GM19397 (cell line): ENCODE data around the gene MARK2.

Source experiments
- ATAC-seq: cut with Tn5 transposase; IDR thresholded peaks from one replicate; pipeline ENCODE4 v1.9.1; 2021; ENCODE audit warnings: mild to moderate bottlenecking, moderate library complexity; ENCODE audit not compliant: unreplicated experiment

The MARK2 gene

GRCh38 chr11:63829823-63830489, 9.0 kb upstream of the MARK2 start:
- no peak for ATAC-seq

DNA sequence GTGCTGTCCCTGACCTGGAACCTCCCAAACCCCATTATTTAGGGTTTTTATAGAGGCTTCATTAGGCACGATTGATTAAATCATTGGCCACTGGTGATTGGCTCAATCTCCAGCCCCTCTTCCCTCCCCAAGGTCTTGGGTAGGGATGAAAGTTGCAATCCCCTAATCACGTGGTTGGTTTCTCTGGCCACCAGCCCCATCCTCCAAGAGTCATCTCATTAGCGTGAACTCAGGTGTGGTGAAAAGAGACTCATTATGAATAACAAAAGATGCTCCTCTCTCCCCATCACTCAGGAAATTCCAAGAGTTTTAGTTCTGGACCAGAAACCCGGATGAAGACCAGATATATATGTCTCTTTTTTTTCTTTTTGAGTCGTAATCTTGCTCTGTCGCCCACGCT, 7.6 kb upstream of the MARK2 start:
- ATAC-seq = no peak

GRCh38 chr11:63832336-63832735, 6.6 kb upstream of the MARK2 start:
- ATAC-seq = no peak

DNA sequence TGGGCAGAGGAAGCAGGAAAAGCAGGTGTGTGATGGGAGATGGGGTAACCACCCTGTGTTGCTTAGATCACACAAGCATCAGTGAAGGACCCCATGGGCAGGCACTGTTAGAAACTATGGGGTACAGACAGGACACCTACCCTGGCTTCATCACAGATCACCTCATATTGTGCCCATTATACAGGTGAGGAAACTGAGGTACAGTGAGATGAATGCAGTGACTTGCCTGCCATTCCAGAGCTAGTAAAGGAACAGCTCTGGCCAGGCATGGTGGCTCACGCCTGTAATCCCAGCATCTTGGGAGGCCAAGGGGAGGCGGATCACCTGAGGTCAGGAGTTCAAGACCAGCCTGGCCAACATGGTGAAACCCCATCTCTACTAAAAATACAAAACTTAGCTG, 5.9 kb upstream of the MARK2 start:
- ATAC-seq = no peak

DNA sequence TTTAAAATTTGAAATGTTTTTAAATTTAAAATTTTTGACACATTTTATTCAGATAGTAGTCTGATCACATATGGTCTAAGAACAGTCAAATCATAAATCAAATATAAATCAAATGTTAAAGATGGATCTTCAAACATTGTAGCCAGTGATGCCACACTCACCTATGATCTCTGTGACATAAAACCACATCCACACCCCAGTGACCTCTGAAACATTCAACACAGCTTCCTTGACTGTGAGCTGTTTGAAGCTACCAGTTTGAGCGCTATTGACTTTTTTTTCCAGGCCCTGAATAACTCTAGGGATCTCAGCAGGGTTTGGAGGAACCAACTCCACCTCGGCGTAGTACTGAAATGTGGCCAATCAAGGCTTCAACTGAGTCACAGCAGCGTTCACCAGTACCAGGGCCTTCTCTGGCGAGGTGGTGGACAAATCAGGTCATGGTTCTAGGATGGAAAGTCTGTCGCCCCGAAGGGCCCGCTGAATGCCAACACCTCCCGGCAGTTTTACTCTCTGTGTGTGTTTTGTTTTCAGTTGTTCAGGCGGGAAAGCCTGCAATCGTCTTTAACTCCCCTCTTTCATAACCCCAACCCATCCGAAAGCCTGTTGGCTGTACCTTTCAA, 4.3 kb upstream of the MARK2 start:
- ATAC-seq = no peak

DNA sequence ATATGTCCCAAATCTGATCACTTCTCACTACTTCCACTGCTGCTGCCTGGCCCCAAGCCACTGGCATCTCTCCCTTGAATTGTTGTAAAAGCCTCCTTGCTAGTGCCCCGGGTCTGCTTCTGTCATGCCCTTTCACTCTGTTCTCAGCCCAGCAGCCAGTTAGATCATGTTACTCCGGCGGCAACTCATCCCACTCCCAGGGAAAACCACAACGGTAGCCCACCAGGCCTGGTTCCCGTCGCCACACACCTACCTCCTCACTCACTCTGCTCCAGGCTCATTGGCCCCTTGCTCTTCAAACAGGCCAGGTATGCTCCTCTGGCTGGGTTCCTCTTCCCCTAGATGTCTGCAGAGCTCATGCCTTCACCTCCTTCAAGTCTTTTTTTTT, 3.8 kb upstream of the MARK2 start:
- ATAC-seq = no peak

- ATAC-seq = no peak
These were observed 1.8 kb upstream of the MARK2 start for GRCh38 chr11:63837027-63837688.

DNA sequence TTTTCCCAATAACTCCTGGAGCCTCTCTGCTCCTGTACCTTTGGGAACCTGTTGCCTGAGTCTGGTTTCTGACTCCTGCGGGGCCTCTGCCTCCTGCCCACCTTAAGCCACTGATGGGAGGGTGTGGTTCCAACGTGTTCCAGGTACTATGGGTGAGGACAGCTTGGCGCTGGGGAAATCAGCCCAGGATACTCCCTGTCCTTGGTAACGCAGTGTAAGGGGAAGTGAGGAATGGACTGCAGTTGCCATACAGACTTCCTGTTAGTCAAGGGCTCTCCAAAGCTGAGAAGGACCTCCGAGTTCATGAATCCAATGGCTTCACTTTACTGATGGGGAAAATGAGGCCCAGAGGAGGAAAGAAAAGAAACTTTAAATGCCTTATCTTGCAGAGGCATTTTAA, 1.2 kb upstream of the MARK2 start:
- ATAC-seq = no peak

GRCh38 chr11:63838150-63838677, 696 bp upstream of the MARK2 start:
- ATAC-seq = no peak

DNA sequence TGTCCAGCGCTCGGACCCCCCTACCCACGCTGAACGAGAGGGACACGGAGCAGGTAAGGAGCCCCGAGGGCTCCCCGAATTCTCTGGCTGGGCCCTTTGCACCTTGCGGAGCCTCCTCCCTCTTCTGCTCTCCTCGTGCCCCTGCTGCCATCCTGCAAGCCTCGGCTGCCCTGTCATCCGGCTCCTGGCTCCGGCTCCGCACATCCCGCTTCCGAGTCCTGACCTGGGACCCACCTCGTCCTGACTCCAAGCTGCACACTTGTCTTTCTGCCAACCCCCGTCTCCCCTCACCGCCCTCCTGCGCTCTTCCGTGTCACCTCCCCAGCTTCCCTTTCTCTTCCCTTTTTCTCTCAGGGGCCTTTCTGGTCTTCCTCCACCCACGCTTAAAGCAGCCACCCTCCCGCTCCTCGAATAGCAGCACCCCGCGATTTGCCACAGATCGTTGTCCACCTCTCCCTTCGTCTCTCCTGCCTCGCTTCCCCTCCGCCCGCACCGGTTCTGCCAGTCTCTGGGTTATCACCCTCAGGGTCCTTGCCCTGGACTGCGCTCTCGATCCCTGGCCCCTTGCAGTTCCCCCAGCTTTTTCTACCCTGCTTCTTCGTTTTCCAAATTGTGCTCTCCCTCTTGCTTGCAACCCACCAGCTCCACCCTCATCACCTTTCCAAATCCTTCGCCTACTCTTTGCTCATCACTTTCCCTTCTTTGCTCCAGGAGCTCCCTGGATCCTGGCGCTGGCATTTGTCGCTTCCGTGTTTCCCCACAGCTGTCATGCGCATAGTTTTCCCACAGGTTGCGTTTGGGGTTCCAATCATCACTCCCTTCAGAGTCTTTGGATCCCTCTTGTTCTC, 822 bp downstream of the MARK2 start:
- no peak for ATAC-seq

DNA sequence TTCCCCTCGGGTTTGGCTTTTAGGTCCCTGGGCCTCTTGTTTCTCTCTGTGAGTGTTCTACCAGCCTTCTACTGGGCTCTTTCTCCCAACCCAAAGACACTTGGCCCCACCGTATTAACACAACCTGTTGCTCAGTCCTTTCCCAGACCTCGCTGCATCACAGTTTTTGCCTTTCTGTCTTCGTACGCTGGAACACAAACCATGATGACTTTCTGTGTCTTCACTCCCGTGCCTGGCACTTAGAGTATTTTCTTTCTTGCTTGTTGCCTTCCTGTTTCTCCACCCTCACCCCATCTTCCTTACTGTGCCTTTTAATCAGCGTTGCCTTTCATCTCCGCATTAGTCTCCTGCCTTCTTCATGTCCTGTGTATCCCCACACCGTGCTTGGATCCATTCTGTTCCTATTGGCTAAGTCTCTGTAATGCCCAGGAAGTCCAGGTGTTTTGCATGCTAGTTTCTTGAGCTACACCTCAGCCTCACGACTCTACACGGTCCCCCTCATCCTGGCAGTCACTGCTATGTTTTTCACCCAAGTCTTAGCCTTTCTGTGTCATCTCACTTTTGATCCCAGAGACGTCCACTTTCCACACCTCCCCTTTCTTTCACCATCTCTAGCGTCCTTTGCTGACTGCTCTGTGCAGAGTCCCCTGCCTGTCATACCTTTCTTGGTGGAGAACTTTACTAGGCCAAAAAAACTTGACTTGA, 1.6 kb downstream of the MARK2 start:
- ATAC-seq = no peak

DNA sequence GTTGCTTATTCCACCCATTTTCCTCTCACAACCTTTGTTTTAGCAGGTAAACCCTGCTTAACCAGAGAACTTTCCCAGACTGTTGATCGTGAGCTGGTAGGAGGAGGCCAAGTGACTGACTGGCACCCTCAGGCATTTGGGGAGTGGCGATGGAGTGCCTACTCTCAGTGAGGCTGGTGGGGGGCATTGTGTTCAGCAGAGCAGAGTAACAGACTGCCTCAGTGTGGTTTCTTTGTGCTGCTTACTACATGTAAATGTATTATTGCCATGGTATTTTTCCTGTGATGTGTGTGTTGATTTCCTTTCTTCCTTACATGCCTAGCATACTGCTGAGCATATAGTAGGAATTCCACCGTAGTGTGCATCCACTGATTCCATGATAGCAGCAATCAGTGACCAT, 2.6 kb downstream of the MARK2 start:
- no peak for ATAC-seq

GRCh38 chr11:63843041-63843440, 4.1 kb downstream of the MARK2 start:
- no peak for ATAC-seq

DNA sequence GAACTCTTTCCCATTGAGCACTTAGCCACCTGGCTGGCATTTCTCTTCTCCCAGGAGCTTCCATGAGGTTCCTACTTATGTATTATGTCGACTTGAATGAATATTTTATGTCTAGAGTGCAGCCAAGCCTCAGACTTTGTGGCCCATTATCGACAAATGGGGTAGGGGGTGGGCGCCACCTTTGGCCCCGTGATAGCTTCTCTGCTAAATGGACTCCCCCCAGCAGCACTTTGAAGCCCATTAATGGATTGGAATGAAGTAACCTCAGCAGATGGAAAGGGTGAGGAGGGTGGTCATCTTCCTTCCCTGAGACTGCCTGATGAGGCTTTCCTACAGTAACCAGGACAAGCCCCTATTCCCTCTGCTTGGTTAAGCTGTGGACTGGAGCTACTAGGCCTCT, 5.9 kb downstream of the MARK2 start:
- ATAC-seq = no peak

- no peak for ATAC-seq
These were observed 6.4 kb downstream of the MARK2 start for GRCh38 chr11:63845303-63845702.

- ATAC-seq = no peak
These were observed 7.0 kb downstream of the MARK2 start for GRCh38 chr11:63845911-63846310.

- no peak for ATAC-seq
These were observed 8.0 kb downstream of the MARK2 start for GRCh38 chr11:63846897-63847296.

GRCh38 chr11:63847363-63847762, 8.5 kb downstream of the MARK2 start:
- ATAC-seq = no peak

- no peak for ATAC-seq
These were observed 10.8 kb downstream of the MARK2 start for GRCh38 chr11:63849691-63850090.

DNA sequence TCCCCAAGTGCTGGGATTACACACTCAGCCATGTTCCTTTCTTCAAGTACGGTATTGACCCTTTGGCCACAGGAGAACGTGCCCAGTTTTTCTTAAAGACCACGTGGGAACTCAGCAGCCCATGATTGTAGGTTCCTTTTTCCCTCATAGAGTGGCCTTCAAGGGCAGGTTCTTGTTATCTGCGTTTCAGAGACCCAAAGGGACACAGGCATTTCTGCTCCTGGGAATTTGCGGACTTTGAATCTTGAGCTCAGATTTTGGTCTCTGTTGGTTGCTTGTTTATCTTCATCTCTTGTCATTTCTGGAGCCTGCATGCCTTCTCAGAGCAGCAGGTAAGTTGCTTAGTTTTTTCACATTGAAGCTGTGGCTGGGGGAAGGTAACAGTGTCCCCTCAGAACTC, 12.0 kb downstream of the MARK2 start:
- no peak for ATAC-seq

DNA sequence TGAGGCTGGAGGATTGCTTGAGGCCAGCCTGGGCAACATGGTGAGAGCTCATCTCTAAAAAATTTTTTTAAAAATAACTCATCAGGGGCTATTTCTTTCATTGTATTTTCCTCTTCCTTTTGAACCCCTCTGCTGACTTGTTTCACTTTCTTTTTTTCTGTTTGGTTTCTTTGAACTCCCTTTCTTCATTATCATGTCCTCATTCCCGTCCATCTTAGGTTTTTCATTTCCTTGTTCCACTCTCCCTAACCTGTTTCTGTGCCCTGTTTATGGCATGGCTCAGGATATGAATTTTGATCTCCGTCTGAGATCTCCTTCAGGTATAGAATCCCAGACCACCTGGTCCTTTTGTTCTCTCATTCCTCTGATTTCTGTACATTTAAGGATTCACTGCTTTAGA, 12.5 kb downstream of the MARK2 start:
- ATAC-seq = no peak
